GM12878 (cell line): ENCODE measurements around the gene SYPL1. TPM values are rescaled to one million over a fixed set of nuclear protein-coding genes. Genes with fewer than 3 reads are reported as not detected.

ENCODE experiments used
- CREB1 ChIP-seq: IDR thresholded peaks from 2 replicates; pipeline ENCODE4 v1.6.1; 2012; ENCODE audit warnings: low read depth, mild to moderate bottlenecking, inconsistent platforms
- CREM ChIP-seq: IDR thresholded peaks from 2 replicates; pipeline ENCODE4 v1.6.1; 2014; ENCODE audit warnings: antibody characterized with exemption, low read depth
- ESRRA ChIP-seq: IDR thresholded peaks from 2 replicates; pipeline ENCODE4 v1.6.1; 2012; ENCODE audit warnings: mild to moderate bottlenecking, low read length, improper control_type of control experiment
- ETV6 ChIP-seq, 2 experiments: fragments of 450-650 bp in 1 of 2; IDR thresholded peaks in 1 of 2; conservative IDR thresholded peaks in 1 of 2; 2 replicates each; pipeline ENCODE4 v1.6.1; 2014; ENCODE audit warnings: antibody characterized with exemption in 1 of 2, borderline replicate concordance in 1 of 2, low read depth in 1 of 2, mild to moderate bottlenecking in 1 of 2, moderate library complexity in 1 of 2
- EZH2 ChIP-seq: IDR thresholded peaks from 2 replicates; pipeline ENCODE4 v1.6.1; 2012; ENCODE audit warnings: low read depth, mild to moderate bottlenecking, control low read depth, inconsistent platforms, low read length, borderline replicate concordance; ENCODE audit not compliant: control insufficient read depth
- FOXM1 ChIP-seq: IDR thresholded peaks from 2 replicates; pipeline ENCODE4 v1.6.1; 2012; ENCODE audit warnings: low read depth, mild to moderate bottlenecking, inconsistent platforms, low read length, moderate library complexity
- JUND ChIP-seq: IDR thresholded peaks from 2 replicates; pipeline ENCODE4 v1.6.1; 2012; ENCODE audit warnings: low read depth, mild to moderate bottlenecking, low read length, improper control_type of control experiment, moderate library complexity
- MYB ChIP-seq: fragments of 150-350 bp; IDR thresholded peaks from 2 replicates; pipeline ENCODE4 v1.6.1; 2014; ENCODE audit warnings: mild to moderate bottlenecking, low read depth, low read length, borderline replicate concordance
- POLR2A ChIP-seq: IDR thresholded peaks from 2 replicates; pipeline ENCODE4 v1.6.1; 2011; ENCODE audit warnings: low read depth, mild to moderate bottlenecking, low read length
- RCOR1 ChIP-seq: conservative IDR thresholded peaks from 2 replicates; pipeline ENCODE4 v1.6.1; 2012; ENCODE audit warnings: low read depth, low read length, improper control_type of control experiment
- RELA ChIP-seq: fragments of 450-650 bp; IDR thresholded peaks from 2 replicates; pipeline ENCODE4 v1.8.0; 2014; ENCODE audit warnings: borderline replicate concordance; ENCODE audit not compliant: partially characterized antibody
- SIX5 ChIP-seq: IDR thresholded peaks from 2 replicates; pipeline ENCODE4 v1.6.1; 2011; ENCODE audit warnings: mild to moderate bottlenecking, low read depth, low read length, moderate library complexity; ENCODE audit not compliant: severe bottlenecking
- SKIL ChIP-seq: fragments of 450-650 bp; IDR thresholded peaks from 2 replicates; pipeline ENCODE4 v1.6.1; 2017; ENCODE audit warnings: mild to moderate bottlenecking, low read depth, inconsistent platforms; ENCODE audit not compliant: poor library complexity, severe bottlenecking
- SMAD5 ChIP-seq: IDR thresholded peaks from 2 replicates; pipeline ENCODE4 v1.6.1; 2016; ENCODE audit warnings: antibody characterized with exemption, low read depth
- SPI1 ChIP-seq: IDR thresholded peaks from 2 replicates; pipeline ENCODE4 v1.6.1; 2011; ENCODE audit warnings: low read depth, mild to moderate bottlenecking, low read length, moderate library complexity, borderline replicate concordance; ENCODE audit not compliant: insufficient read depth
- SREBF1 ChIP-seq: IDR thresholded peaks from 2 replicates; pipeline ENCODE4 v1.6.1; 2012; ENCODE audit warnings: mild to moderate bottlenecking, low read length
- ZNF217 ChIP-seq: fragments of 450-650 bp; IDR thresholded peaks from 2 replicates; pipeline ENCODE4 v1.6.1; 2017; ENCODE audit warnings: antibody characterized with exemption, mild to moderate bottlenecking
- ZNF687 ChIP-seq: fragments of 450-650 bp; IDR thresholded peaks from 2 replicates; pipeline ENCODE4 v1.6.1; 2017; ENCODE audit warnings: mild to moderate bottlenecking, moderate library complexity
- ZSCAN29 ChIP-seq: fragments of 450-650 bp; IDR thresholded peaks from 2 replicates; pipeline ENCODE4 v1.6.1; 2017; ENCODE audit warnings: mild to moderate bottlenecking, moderate library complexity
- polyA plus RNA-seq, 11 experiments: library from polyadenylated mRNA; depleted of rRNA in 4 of 11; unstranded in 6 of 11; stranded (reverse) in 5 of 11; fragments of >200 nt; fragmentation: Nextera tagmentation in 4 of 11; fragmentation: Illumina TruSeq in 1 of 11; extraction: Ambion mirVana in 4 of 11; extraction: Trizol in 1 of 11; gene quantifications; 1 replicate in 1 of 11; 2 replicates in 10 of 11; pipeline versions ENCODE4 v1.2.1 to v1.2.3, GENCODE V29; 2011 to 2016; ENCODE audit warnings: inconsistent platforms in 2 of 11, missing spikeins in 2 of 11, low read depth in 1 of 11
- total RNA-seq, 4 experiments: library from RNA; depleted of rRNA in 3 of 4; stranded (reverse); fragments of >200 nt in 3 of 4; fragmentation: Illumina TruSeq in 1 of 4; extraction: Trizol in 1 of 4; gene quantifications; 2 replicates each; pipeline versions ENCODE4 v1.2.1 to v1.2.3, GENCODE V29; 2013 to 2021
- TF ChIP-seq, protein P1 (sequence below): IDR thresholded peaks from 2 replicates; pipeline ENCODE4 v1.6.1; 2012; ENCODE audit warnings: low read depth, low read length, improper control_type of control experiment
- TF ChIP-seq, protein P2 (sequence below): fragments of 450-650 bp; conservative IDR thresholded peaks from 2 replicates; pipeline ENCODE4 v1.6.1; 2017; ENCODE audit warnings: mild to moderate bottlenecking, moderate library complexity

The SYPL1 gene
- total and polyA plus RNA-seq, 10 of the 15 experiments (the other 5 are each of a cell fraction or from before 2014, with no cell fraction given), result 34.5 to 177 (median 87.3) TPM

GRCh38 chr7:106057962-106058927, 53.9 kb downstream of the SYPL1 start (continued):
- TF ChIP-seq ZNF687 (0 out of 2 replicates have a peak, but pooled peaks have one; percentile 22), ZNF217 (peak; percentile 85), ESRRA (no peak), RCOR1 (no peak), SPI1 (peak; percentile 88), ZSCAN29 (no peak), RELA (no peak), POLR2A (peak; percentile 57; the same call in 1 of the 2 replicates), SREBF1 (no peak), CREB1 (no peak; the same call in 1 of the 2 replicates), ETV6 (conservative IDR thresholded peaks at IDR 0.05 in 1 of 2, IDR thresholded peaks at IDR 0.05 in 1 of 2; ENCODE audit: borderline replicate concordance in 1 of 2, low read depth in 1 of 2) (peak in 1 of 2 experiments; percentile 73; a peak in 2 of 4 replicates), SIX5 (no peak), FOXM1 (peak; percentile 74), EZH2 (no peak), SMAD5 (no peak), MYB (no peak), SKIL (no peak), CREM (peak; percentile 72), JUND (no peak)
- TF ChIP-seq, protein P1, sequence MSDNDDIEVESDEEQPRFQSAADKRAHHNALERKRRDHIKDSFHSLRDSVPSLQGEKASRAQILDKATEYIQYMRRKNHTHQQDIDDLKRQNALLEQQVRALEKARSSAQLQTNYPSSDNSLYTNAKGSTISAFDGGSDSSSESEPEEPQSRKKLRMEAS, result no peak
- TF ChIP-seq, protein P2, sequence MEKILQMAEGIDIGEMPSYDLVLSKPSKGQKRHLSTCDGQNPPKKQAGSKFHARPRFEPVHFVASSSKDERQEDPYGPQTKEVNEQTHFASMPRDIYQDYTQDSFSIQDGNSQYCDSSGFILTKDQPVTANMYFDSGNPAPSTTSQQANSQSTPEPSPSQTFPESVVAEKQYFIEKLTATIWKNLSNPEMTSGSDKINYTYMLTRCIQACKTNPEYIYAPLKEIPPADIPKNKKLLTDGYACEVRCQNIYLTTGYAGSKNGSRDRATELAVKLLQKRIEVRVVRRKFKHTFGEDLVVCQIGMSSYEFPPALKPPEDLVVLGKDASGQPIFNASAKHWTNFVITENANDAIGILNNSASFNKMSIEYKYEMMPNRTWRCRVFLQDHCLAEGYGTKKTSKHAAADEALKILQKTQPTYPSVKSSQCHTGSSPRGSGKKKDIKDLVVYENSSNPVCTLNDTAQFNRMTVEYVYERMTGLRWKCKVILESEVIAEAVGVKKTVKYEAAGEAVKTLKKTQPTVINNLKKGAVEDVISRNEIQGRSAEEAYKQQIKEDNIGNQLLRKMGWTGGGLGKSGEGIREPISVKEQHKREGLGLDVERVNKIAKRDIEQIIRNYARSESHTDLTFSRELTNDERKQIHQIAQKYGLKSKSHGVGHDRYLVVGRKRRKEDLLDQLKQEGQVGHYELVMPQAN, result no peak
